Neuronal stem cell (in vitro differentiated cells): ENCODE results near the gene SURF4. TPM values are rescaled to one million over a fixed set of nuclear protein-coding genes. Genes with fewer than 3 reads are reported as not detected.
"Not testable (repeated sequence)": the region's sequence is repeated elsewhere in the genome, so short reads cannot be mapped to it uniquely, and the experiment has no call there.

ENCODE experiments used
- DNase-seq: peaks from one replicate; pipeline ENCODE4 v3.0.0-alpha.2; 2013; ENCODE audit warnings: low spot score
- H2AFZ ChIP-seq: one replicate; pipeline ENCODE4 v1.6.1; 2013; ENCODE audit warnings: mild to moderate bottlenecking, low read length, inconsistent platforms
- H2AK5ac ChIP-seq: 2 replicates; pipeline ENCODE4 v1.6.1; 2013; ENCODE audit warnings: low read depth, mild to moderate bottlenecking, inconsistent platforms, low read length, moderate library complexity, mixed read lengths
- H2BK120ac ChIP-seq: 2 replicates; pipeline ENCODE4 v1.6.1; 2013; ENCODE audit warnings: low read depth, mild to moderate bottlenecking, inconsistent platforms, low read length, moderate library complexity, mixed read lengths
- H2BK12ac ChIP-seq: one replicate; pipeline ENCODE4 v1.6.1; 2013; ENCODE audit warnings: low read length, inconsistent platforms
- H2BK15ac ChIP-seq: 2 replicates; pipeline ENCODE4 v1.6.1; 2013; ENCODE audit warnings: mild to moderate bottlenecking, low read length, inconsistent platforms, mixed read lengths
- H2BK5ac ChIP-seq: one replicate; pipeline ENCODE4 v1.6.1; 2013; ENCODE audit warnings: inconsistent platforms, mild to moderate bottlenecking, low read length, moderate library complexity
- H3K14ac ChIP-seq: one replicate; pipeline ENCODE4 v1.6.1; 2013; ENCODE audit warnings: low read length, inconsistent platforms
- H3K18ac ChIP-seq: 2 replicates; pipeline ENCODE4 v1.6.1; 2013; ENCODE audit warnings: low read length, inconsistent platforms
- H3K23ac ChIP-seq: 2 replicates; pipeline ENCODE4 v1.6.1; 2013; ENCODE audit warnings: low read depth, mild to moderate bottlenecking, mixed read lengths, low read length, inconsistent platforms; ENCODE audit not compliant: poor library complexity
- H3K27ac ChIP-seq: replicated peaks from 3 replicates; pipeline ENCODE4 v1.5.1; 2013; ENCODE audit warnings: low read length, inconsistent platforms
- H3K27me3 ChIP-seq, 3 experiments: 2 replicates each; pipeline ENCODE4 v1.6.1; 2013; ENCODE audit warnings: low read length in 3 of 3, mild to moderate bottlenecking in 2 of 3, inconsistent platforms in 1 of 3, low read depth in 1 of 3, mixed read lengths in 1 of 3, moderate library complexity in 1 of 3; ENCODE audit not compliant: control insufficient read depth in 3 of 3, insufficient read depth in 3 of 3
- H3K36me3 ChIP-seq, 2 donors: replicated peaks in 1 of 2; 2 replicates each; pipeline ENCODE4 v1.6.1; 2013; ENCODE audit warnings: low read length in 2 of 2; ENCODE audit not compliant: control insufficient read depth in 2 of 2, insufficient read depth in 2 of 2
- H3K4ac ChIP-seq: 2 replicates; pipeline ENCODE4 v1.6.1; 2013; ENCODE audit warnings: inconsistent platforms, mild to moderate bottlenecking, low read length, moderate library complexity
- H3K4me1 ChIP-seq, 2 donors: 1 replicate in 1 of 2; 2 replicates in 1 of 2; pipeline ENCODE4 v1.6.1; 2013; ENCODE audit warnings: low read length in 2 of 2, low read depth in 1 of 2; ENCODE audit not compliant: control insufficient read depth in 2 of 2, insufficient read depth in 1 of 2
- H3K4me2 ChIP-seq: one replicate; pipeline ENCODE4 v1.6.1; 2013; ENCODE audit warnings: mild to moderate bottlenecking, low read length, inconsistent platforms; ENCODE audit not compliant: insufficient read depth, poor library complexity, severe bottlenecking
- H3K4me3 ChIP-seq, 2 donors: 2 replicates each; pipeline ENCODE4 v1.5.1; 2013; ENCODE audit warnings: low read length in 2 of 2, mild to moderate bottlenecking in 2 of 2, inconsistent platforms in 1 of 2, moderate library complexity in 1 of 2
- H3K79me1 ChIP-seq: one replicate; pipeline ENCODE4 v1.6.1; 2013; ENCODE audit warnings: low read depth, mild to moderate bottlenecking, inconsistent platforms, low read length, moderate library complexity
- H3K9ac ChIP-seq: one replicate; pipeline ENCODE4 v1.6.1; 2013; ENCODE audit warnings: mild to moderate bottlenecking, low read depth, low read length, inconsistent platforms; ENCODE audit not compliant: poor library complexity
- H3K9me3 ChIP-seq, 2 donors: replicated peaks in 1 of 2; 2 replicates each; pipeline versions ENCODE3 to v1.6.1; 2013; ENCODE audit warnings: low read length in 2 of 2, mild to moderate bottlenecking in 2 of 2, inconsistent platforms in 1 of 2, low read depth in 1 of 2, mixed read lengths in 1 of 2, moderate library complexity in 1 of 2; ENCODE audit not compliant: control insufficient read depth in 2 of 2, insufficient read depth in 1 of 2
- H4K8ac ChIP-seq: one replicate; pipeline ENCODE4 v1.6.1; 2013; ENCODE audit warnings: low read depth, mild to moderate bottlenecking, inconsistent platforms, low read length, moderate library complexity
- H4K91ac ChIP-seq: one replicate; pipeline ENCODE4 v1.6.1; 2013; ENCODE audit warnings: low read length, low read depth, mild to moderate bottlenecking, inconsistent platforms; ENCODE audit not compliant: poor library complexity
- WGBS, 2 donors: extraction: QIAGEN DNeasy Blood & Tissue Kit; methylation state at CpG; one replicate each; pipeline ENCODE4 v1.1.7; 2013; ENCODE audit warnings: missing lambda C conversion rate in 2 of 2, mixed read lengths in 1 of 2; ENCODE audit not compliant: insufficient read length in 2 of 2, insufficient replicate concordance in 1 of 2; ENCODE audit errors: extremely low coverage in 2 of 2; 5-methylcytosine and 5-hydroxymethylcytosine counted together
- small RNA-seq: library from polyadenylated mRNA; stranded (forward); fragments of <200 nt; extraction: miRNeasy Mini kit (QIAGEN cat#:217004); gene quantifications from one replicate; pipeline ENCODE3, GENCODE V24; 2013; ENCODE audit not compliant: insufficient read depth

The SURF4 gene

GRCh38 chr9:133320421-133320881, 55.4 kb downstream of the SURF4 start:
- H3K36me3 ChIP-seq, result no peaks in the 10 kb centered on the region
- H3K27ac ChIP-seq, result no peak overlapping the region
- H4K8ac ChIP-seq, result no peak overlapping the region
- H2AK5ac ChIP-seq, result no peak overlapping the region
- no peak overlapping the region for H2BK15ac ChIP-seq
- no peak overlapping the region for H2AFZ ChIP-seq
- no peak overlapping the region for H3K23ac ChIP-seq
- H3K4me3 ChIP-seq, result no peak overlapping the region
- H3K14ac ChIP-seq, result no peak overlapping the region
- no peak overlapping the region for H3K4ac ChIP-seq
- no peak overlapping the region for H3K18ac ChIP-seq
- no peaks in the 10 kb centered on the region for H3K27me3 ChIP-seq
- H3K9me3 ChIP-seq, result peaks cover 6 to 8% of the 10 kb centered on the region in 2 donors
- no peak overlapping the region for H2BK12ac ChIP-seq
- WGBS, 2 donors, result no CpG with 5 or more reads among the region's 13 CpGs
- H3K4me1 ChIP-seq, result no peaks in the 10 kb centered on the region
- H3K9ac ChIP-seq, result no peak overlapping the region
- no peak for DNase-seq
- no peaks in the 10 kb centered on the region for H3K79me1 ChIP-seq
- no peak overlapping the region for H2BK120ac ChIP-seq
- H2BK5ac ChIP-seq, result no peak overlapping the region
- no peak overlapping the region for H3K4me2 ChIP-seq
- H4K91ac ChIP-seq, result no peak overlapping the region

- DNase-seq, H3K4me1 ChIP-seq: not testable (repeated sequence)
Measured at GRCh38 chr9:133317551-133317950, 58.3 kb downstream of the SURF4 start.

DNA sequence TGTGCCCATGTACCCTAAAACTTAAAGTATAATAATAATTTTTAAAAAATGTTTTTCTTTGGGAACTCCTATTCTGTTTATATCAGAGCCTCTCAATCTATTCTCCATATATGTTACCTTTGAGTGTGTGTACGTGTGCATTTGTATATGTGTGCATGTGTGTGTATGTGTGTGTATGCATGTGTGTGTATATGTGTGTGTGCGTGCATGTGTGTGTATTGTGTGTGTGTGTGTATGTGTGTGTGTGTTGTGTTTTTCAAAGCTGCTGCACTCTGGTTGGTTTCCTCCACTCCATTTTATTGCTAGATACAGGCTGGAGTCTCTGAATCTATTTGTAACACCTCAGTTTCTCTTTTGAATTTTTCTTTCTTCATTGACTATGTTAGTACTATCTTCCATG, 59.9 kb downstream of the SURF4 start:
- H4K8ac ChIP-seq, result no peak overlapping the region
- H3K18ac ChIP-seq, result no peak overlapping the region
- no peak overlapping the region for H4K91ac ChIP-seq
- H3K9ac ChIP-seq, result no peak overlapping the region
- H3K4me2 ChIP-seq, result no peak overlapping the region
- H2AK5ac ChIP-seq, result no peak overlapping the region
- H3K79me1 ChIP-seq, result no peaks in the 10 kb centered on the region
- H3K14ac ChIP-seq, result no peak overlapping the region
- no peak overlapping the region for H3K4me3 ChIP-seq
- no peak overlapping the region for H2AFZ ChIP-seq
- H3K27ac ChIP-seq, result no peak overlapping the region
- H2BK15ac ChIP-seq, result no peak overlapping the region
- no peak overlapping the region for H2BK12ac ChIP-seq
- H3K23ac ChIP-seq, result no peak overlapping the region
- H3K4me1 ChIP-seq, result no peaks in the 10 kb centered on the region
- no peaks in the 10 kb centered on the region for H3K36me3 ChIP-seq
- no peak overlapping the region for H2BK5ac ChIP-seq
- no peaks in the 10 kb centered on the region for H3K27me3 ChIP-seq
- H2BK120ac ChIP-seq, result no peak overlapping the region
- no CpG with 5 or more reads among the region's 2 CpGs for WGBS, 2 donors
- H3K9me3 ChIP-seq, result no peaks in the 10 kb centered on the region
- H3K4ac ChIP-seq, result no peak overlapping the region
- no peak for DNase-seq

More at GRCh38 chr9:133317551-133317950, 58.3 kb downstream of the SURF4 start:
- H3K4ac ChIP-seq, H3K4me2 ChIP-seq, H2BK15ac ChIP-seq, H3K23ac ChIP-seq, H3K14ac ChIP-seq, H2BK5ac ChIP-seq, H2AK5ac ChIP-seq, H3K4me3 ChIP-seq, H3K36me3 ChIP-seq, H2BK120ac ChIP-seq, H2AFZ ChIP-seq, H3K9me3 ChIP-seq, H3K27ac ChIP-seq, H2BK12ac ChIP-seq, H3K9ac ChIP-seq, H4K8ac ChIP-seq, H3K79me1 ChIP-seq, H3K18ac ChIP-seq, H4K91ac ChIP-seq, H3K27me3 ChIP-seq: not testable (repeated sequence)
- no CpG with 5 or more reads among the region's 13 CpGs for WGBS, 2 donors

Small RNA genes lying within 50 kb of the gene (small RNA-seq; reads per million reads assigned to genes)
- gene RF00019 (not detected), gene SNORD24 (not detected), gene SNORD36A (not detected), gene SNORD36B (not detected), gene SNORD36C (not detected)
